ENCODE measurements around the gene CRIP1.

Gene CRIP1

GRCh38 chr14:105482486-105483110, 4.1 kb upstream of the CRIP1 start:
- no peak for DNase-seq

GRCh38 chr14:105483300-105484068, 3.2 kb upstream of the CRIP1 start:
- DNase-seq: no peak

- DNase-seq: no peak
These were observed 2.4 kb upstream of the CRIP1 start for GRCh38 chr14:105484069-105484996.

- no peak for DNase-seq
These were observed 1.7 kb upstream of the CRIP1 start for GRCh38 chr14:105484997-105485393.

GRCh38 chr14:105485739-105486162, 935 bp upstream of the CRIP1 start:
- DNase-seq: peak; percentile 49

- DNase-seq: no peak
These were observed 325 bp downstream of the CRIP1 start for GRCh38 chr14:105486974-105487448.

- peak; percentile 44 for DNase-seq
These were observed 831 bp downstream of the CRIP1 start for GRCh38 chr14:105487449-105487985.

- DNase-seq: no peak
These were observed 1.5 kb downstream of the CRIP1 start for GRCh38 chr14:105487986-105488777.

GRCh38 chr14:105488781-105489541, 2.3 kb downstream of the CRIP1 start:
- no peak for DNase-seq

- peak; percentile 85 for DNase-seq
These were observed 3.0 kb downstream of the CRIP1 start for GRCh38 chr14:105489542-105490266.

- no peak for DNase-seq
These were observed 3.5 kb downstream of the CRIP1 start for GRCh38 chr14:105490267-105490571.

- DNase-seq: peak; percentile 100
These were observed 4.1 kb downstream of the CRIP1 start, which contains the start of gene TEDC1 for GRCh38 chr14:105490572-105491365. TEDC1 (plus strand) TSS chr14:105491246; CDS start chr14:105491376, 130 bp downstream.

- DNase-seq: peak; percentile 95
These were observed 4.8 kb downstream of the CRIP1 start for GRCh38 chr14:105491366-105491973.

GRCh38 chr14:105492031-105492970, 5.6 kb downstream of the CRIP1 start:
- DNase-seq: no peak

GRCh38 chr14:105492971-105493871, 6.5 kb downstream of the CRIP1 start:
- DNase-seq: no peak

GRCh38 chr14:105493921-105494605, 7.4 kb downstream of the CRIP1 start:
- no peak for DNase-seq

- DNase-seq: no peak
These were observed 7.9 kb downstream of the CRIP1 start for GRCh38 chr14:105494606-105494929.

Data from stimulated activated CD4-positive, alpha-beta T cell treated with anti-CD3 and anti-CD28 coated beads, Interleukin-1b, Interleukin-23, amount 100 ng/mL, for 48 hours (primary cell).